Activated T-cell treated with anti-CD3 and anti-CD28 coated beads for 4 hours (primary cell): ENCODE measurements around the gene ARMCX5.

Source experiments
- DNase-seq: peaks from one replicate; pipeline ENCODE4 v3.0.0-alpha.2; 2020

ARMCX5 gene

GRCh38 chrX:102599084-102599950 lies at the start of gene ARMCX5:
ARMCX5 (plus strand) TSS chrX:102599515; CDS start chrX:102602142, 2,627 bp downstream.
- peak; percentile 46 for DNase-seq

GRCh38 chrX:102558607-102559006 lies 40.7 kb upstream of the ARMCX5 start:
- DNase-seq: no peak

- DNase-seq: no peak
Observed at GRCh38 chrX:102560423-102561068, 38.8 kb upstream of the ARMCX5 start.

GRCh38 chrX:102580891-102581290 lies 18.4 kb upstream of the ARMCX5 start:
- DNase-seq: no peak

- DNase-seq: no peak
Observed at GRCh38 chrX:102593367-102593766, 5.9 kb upstream of the ARMCX5 start.

GRCh38 chrX:102599951-102600579 lies 750 bp downstream of the ARMCX5 start:
- no peak for DNase-seq

- DNase-seq: no peak
Observed at GRCh38 chrX:102604327-102604726, 5.0 kb downstream of the ARMCX5 start.

- DNase-seq: no peak
Observed at GRCh38 chrX:102606115-102606514, 6.8 kb downstream of the ARMCX5 start.

- DNase-seq: no peak
Observed at GRCh38 chrX:102610905-102611304, 11.6 kb downstream of the ARMCX5 start.

GRCh38 chrX:102624105-102624504 lies 24.8 kb downstream of the ARMCX5 start:
- no peak for DNase-seq

- no peak for DNase-seq
Observed at GRCh38 chrX:102627640-102628039, 28.3 kb downstream of the ARMCX5 start.

GRCh38 chrX:102637561-102637960 lies 38.2 kb downstream of the ARMCX5 start:
- DNase-seq: no peak

- DNase-seq: no peak
Observed at GRCh38 chrX:102650903-102651241, 51.6 kb downstream of the ARMCX5 start.

- DNase-seq: peak; percentile 40
Observed at GRCh38 chrX:102651242-102652011, 52.1 kb downstream of the ARMCX5 start, which contains the start of gene GPRASP1. GPRASP1 (plus strand) TSS chrX:102651483; CDS start chrX:102653914, 2,431 bp downstream.

GRCh38 chrX:102652031-102652688 lies 52.8 kb downstream of the ARMCX5 start:
- DNase-seq: peak; percentile 40
